DOHH2 (cell line): ENCODE data around the gene PAGE2.
A peak's percentile ranks its signal among the peaks of the same experiment; 100 is the strongest.
"Not testable (repeated sequence)": the region's sequence is repeated elsewhere in the genome, so short reads cannot be mapped to it uniquely, and the experiment has no call there.

Experiments
- H3F3A ChIP-seq: fragments of 200-600 bp; sonication (generic), shearing (Covaris generic); 2 replicates; pipeline ENCODE4 v1.6.0; 2016; ENCODE audit warnings: antibody characterized with exemption, mild to moderate bottlenecking; ENCODE audit not compliant: control insufficient read depth, insufficient read depth
- H3K27ac ChIP-seq: fragments of 200-600 bp; sonication (generic); 2 replicates; pipeline ENCODE4 v1.5.1; 2014; ENCODE audit warnings: low read depth, mild to moderate bottlenecking, low read length, moderate library complexity
- H3K27me3 ChIP-seq: fragments of 200-600 bp; sonication (generic); 2 replicates; pipeline ENCODE4 v1.6.1; 2014; ENCODE audit warnings: mild to moderate bottlenecking, low read length, mixed read lengths; ENCODE audit not compliant: control insufficient read depth
- H3K36me3 ChIP-seq: fragments of 200-600 bp; sonication (generic); 2 replicates; pipeline ENCODE4 v1.6.1; 2014; ENCODE audit warnings: mild to moderate bottlenecking, low read length, moderate library complexity, mixed read lengths; ENCODE audit not compliant: control insufficient read depth
- H3K4me1 ChIP-seq: fragments of 200-600 bp; sonication (generic); 2 replicates; pipeline ENCODE4 v1.6.1; 2014; ENCODE audit warnings: mild to moderate bottlenecking, low read length, mixed read lengths; ENCODE audit not compliant: control insufficient read depth
- H3K4me2 ChIP-seq: fragments of 200-600 bp; sonication (generic); 2 replicates; pipeline ENCODE4 v1.6.0; 2014; ENCODE audit warnings: mild to moderate bottlenecking, low read length, moderate library complexity
- H3K4me3 ChIP-seq: fragments of 200-600 bp; sonication (generic); 2 replicates; pipeline ENCODE4 v1.5.1; 2014; ENCODE audit warnings: mild to moderate bottlenecking, low read length, mixed read lengths
- H3K79me2 ChIP-seq: fragments of 200-600 bp; sonication (generic); 2 replicates; pipeline ENCODE4 v1.6.1; 2014; ENCODE audit warnings: mild to moderate bottlenecking, low read length, mixed read lengths; ENCODE audit not compliant: control insufficient read depth
- H3K9me2 ChIP-seq: fragments of 200-600 bp; sonication (generic); replicated peaks from 2 replicates; pipeline ENCODE4 v1.6.1; 2014; ENCODE audit warnings: mild to moderate bottlenecking, low read length, mixed read lengths; ENCODE audit not compliant: control insufficient read depth
- H3K9me3 ChIP-seq: fragments of 200-600 bp; sonication (generic); 2 replicates; pipeline ENCODE4 v1.6.1; 2014; ENCODE audit warnings: antibody characterized with exemption, low read length, mixed read lengths; ENCODE audit not compliant: control insufficient read depth, insufficient read depth
- H4K20me1 ChIP-seq: fragments of 200-600 bp; sonication (generic); 2 replicates; pipeline ENCODE4 v1.6.0; 2014; ENCODE audit warnings: low read depth, mild to moderate bottlenecking, antibody characterized with exemption, low read length, moderate library complexity; ENCODE audit not compliant: control insufficient read depth, insufficient read depth
- CTCF ChIP-seq: fragments of 200-600 bp; sonication (generic); IDR thresholded peaks from one replicate; pipeline ENCODE4 v1.5.1; 2014; ENCODE audit warnings: antibody characterized with exemption, mild to moderate bottlenecking, low read depth, low read length; ENCODE audit not compliant: poor library complexity, severe bottlenecking
- EZH2phosphoT487 ChIP-seq: fragments of 200-600 bp; sonication (generic); IDR thresholded peaks from 2 replicates; pipeline ENCODE4 v1.6.1; 2017; ENCODE audit warnings: borderline replicate concordance, mild to moderate bottlenecking, antibody characterized with exemption, low read length, moderate library complexity, mixed read lengths

PAGE2 gene

DNA sequence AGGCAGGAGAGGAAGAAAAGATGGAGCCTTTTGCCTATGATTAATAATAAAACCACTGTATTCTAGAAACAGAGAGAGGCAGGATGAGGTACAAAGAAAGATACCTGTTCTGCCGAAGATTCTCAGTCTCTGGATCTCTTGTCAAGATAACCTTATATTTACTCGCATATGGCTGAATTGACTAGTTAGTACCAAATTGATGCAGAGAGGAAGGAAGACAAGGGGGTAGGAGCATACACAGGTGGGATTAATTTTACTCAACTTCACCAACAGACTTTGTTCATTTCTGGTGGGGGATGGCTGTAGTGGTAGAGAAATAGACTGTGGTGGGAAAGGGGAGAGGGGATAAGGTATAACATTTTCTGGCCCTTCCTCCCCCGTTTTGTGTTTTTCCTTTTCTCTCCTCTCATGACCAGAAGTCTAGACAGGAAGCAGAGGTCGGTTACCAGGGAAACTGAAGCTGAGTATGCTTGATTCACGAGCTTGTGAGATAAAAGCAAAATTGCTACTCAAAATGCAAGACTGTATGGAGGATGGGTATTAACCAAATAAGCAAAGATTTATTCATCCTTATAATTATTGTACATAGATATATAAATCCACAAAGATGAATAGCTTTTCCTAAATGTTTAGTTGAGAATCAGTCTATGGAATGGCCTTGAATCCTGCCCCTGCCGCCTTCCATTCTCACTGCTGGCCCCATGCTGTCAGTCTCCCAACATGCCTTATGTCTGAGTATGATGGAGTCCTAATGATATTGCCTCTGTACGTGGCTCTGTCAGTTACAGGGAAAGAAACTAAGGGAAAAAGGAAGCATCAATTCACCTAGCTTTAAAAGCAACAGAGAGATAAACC is 31.8 kb upstream of the PAGE2 start:
- no peak for TF ChIP-seq EZH2phosphoT487
- no peak for TF ChIP-seq CTCF
- no peaks in the 10 kb centered on the region for H3K27me3 ChIP-seq
- H3K9me2 ChIP-seq = no peaks in the 10 kb centered on the region
- H3K4me2 ChIP-seq = peak overlapping the region; percentile 16
- H3K27ac ChIP-seq = no peak overlapping the region
- no peaks in the 10 kb centered on the region for H4K20me1 ChIP-seq
- no peaks in the 10 kb centered on the region for H3K9me3 ChIP-seq
- no peaks in the 10 kb centered on the region for H3F3A ChIP-seq
- peaks cover 5% of the 10 kb centered on the region; the same call in 1 of the 2 replicates for H3K4me1 ChIP-seq
- H3K79me2 ChIP-seq = no peaks in the 10 kb centered on the region
- no peaks in the 10 kb centered on the region for H3K36me3 ChIP-seq
- no peak overlapping the region for H3K4me3 ChIP-seq

- peak overlapping the region; percentile 16 for H3K4me2 ChIP-seq
- TF ChIP-seq CTCF (peak; percentile 59), EZH2phosphoT487 (no peak)
Measured at GRCh38 chrX:55057675-55058249, 31.1 kb upstream of the PAGE2 start.

DNA sequence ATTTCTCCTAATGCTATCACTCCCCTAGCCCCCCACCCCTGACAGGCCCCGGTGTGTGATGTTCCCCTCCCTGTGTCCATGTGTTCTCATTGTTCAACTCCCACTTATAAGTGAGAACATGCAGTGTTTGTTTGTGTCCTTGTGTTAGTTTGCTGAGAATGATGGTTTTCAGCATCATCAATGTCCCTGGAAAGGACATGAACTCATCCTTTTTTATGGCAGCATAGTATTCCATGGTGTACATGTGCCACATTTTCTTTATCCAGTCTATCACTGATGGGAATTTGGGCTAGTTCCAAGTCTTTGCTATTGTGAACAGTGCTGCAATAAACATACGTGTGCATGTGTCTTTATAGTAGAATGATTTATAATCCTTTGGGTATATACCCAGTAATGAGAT is 21.6 kb upstream of the PAGE2 start:
- not testable (repeated sequence) for H3K36me3 ChIP-seq, H3K27ac ChIP-seq, H3K4me3 ChIP-seq, H3K79me2 ChIP-seq, H3K4me2 ChIP-seq, H3K27me3 ChIP-seq, H3F3A ChIP-seq, H3K9me3 ChIP-seq, H3K4me1 ChIP-seq, H3K9me2 ChIP-seq, H4K20me1 ChIP-seq

More at GRCh38 chrX:55057675-55058249, 31.1 kb upstream of the PAGE2 start:
- Histone ChIP-seq H3K9me3 (no peaks in the 10 kb centered on the region), H3K9me2 (no peaks in the 10 kb centered on the region), H3K4me1 (peaks cover 5% of the 10 kb centered on the region; the same call in 1 of the 2 replicates), H3F3A (no peaks in the 10 kb centered on the region), H3K27ac (no peak overlapping the region), H3K36me3 (no peaks in the 10 kb centered on the region), H3K4me3 (no peak overlapping the region), H3K27me3 (no peaks in the 10 kb centered on the region), H4K20me1 (no peaks in the 10 kb centered on the region), H3K79me2 (no peaks in the 10 kb centered on the region)

DNA sequence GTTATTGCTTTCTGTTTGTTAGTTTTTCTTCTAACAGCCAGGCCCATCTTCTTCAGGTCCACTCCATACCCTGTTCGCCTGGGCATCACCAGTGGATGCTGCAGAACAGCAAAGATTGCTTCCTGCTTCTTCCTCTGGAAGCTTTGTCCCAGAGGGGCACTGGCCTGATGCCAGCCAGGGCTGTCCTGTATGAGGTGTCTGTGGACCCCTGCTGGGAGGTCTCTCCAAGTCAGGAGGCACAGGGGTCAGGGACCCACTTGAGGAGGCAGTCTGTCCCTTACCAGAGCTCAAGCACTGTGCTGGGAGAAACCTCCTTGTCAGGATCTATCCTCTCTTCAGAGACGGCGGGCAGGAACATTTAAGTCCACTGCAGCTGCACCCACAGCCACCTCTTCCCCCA is 16.5 kb upstream of the PAGE2 start:
- Histone ChIP-seq H3K36me3 (no peaks in the 10 kb centered on the region), H3K4me1 (no peaks in the 10 kb centered on the region), H3K4me2 (no peak overlapping the region), H3K9me3 (no peaks in the 10 kb centered on the region), H3F3A (no peaks in the 10 kb centered on the region), H3K27ac (no peak overlapping the region), H3K9me2 (no peaks in the 10 kb centered on the region), H4K20me1 (no peaks in the 10 kb centered on the region), H3K27me3 (no peaks in the 10 kb centered on the region), H3K79me2 (no peaks in the 10 kb centered on the region), H3K4me3 (no peak overlapping the region)
- TF ChIP-seq CTCF = no peak
- TF ChIP-seq EZH2phosphoT487 = no peak
